IMR-90 (cell line): Measurements from ENCODE around the gene GHR. TPM values are rescaled to one million over a fixed set of nuclear protein-coding genes. Genes with fewer than 3 reads are reported as not detected.

Experiments
- ATAC-seq: fragments of 200-7000 bp; cut with Tn5 transposase; 2 replicates; pipeline ENCODE4 v1.9.1; 2020; ENCODE audit warnings: low read depth, mild to moderate bottlenecking, moderate library complexity
- BruUV-seq: library from RNA; stranded (reverse); fragments of 400-500 nt; replicated peaks from 2 replicates; lab custom pipeline; 2021; lab: Mats Ljungman, UMichigan
- CTCF ChIA-PET: fragments of 300-600 bp; formaldehyde crosslinking; extraction: SDS; loops from one replicate; lab custom pipeline; 2021; ENCODE audit warnings: antibody characterized with exemption; lab: Yijun Ruan, JAX
- POLR2A ChIA-PET: fragments of 300-600 bp; sonication (Branson Sonifier 250); formaldehyde crosslinking; loops from one replicate; lab custom pipeline; 2022; ENCODE audit warnings: antibody characterized with exemption; ENCODE audit not compliant: unreplicated experiment; lab: Charles Lee
- DNase-seq: peaks from one replicate; pipeline ENCODE4 v3.0.0; 2013
- H2AFZ ChIP-seq: replicated peaks from 2 replicates; pipeline ENCODE3; 2013; ENCODE audit warnings: low read length, mild to moderate bottlenecking; ENCODE audit not compliant: poor library complexity
- H2AK5ac ChIP-seq: 2 replicates; pipeline ENCODE4 v1.6.1; 2013; ENCODE audit warnings: low read depth, low read length, inconsistent platforms
- H2AK9ac ChIP-seq: replicated peaks from 2 replicates; pipeline ENCODE3; 2013; ENCODE audit warnings: mild to moderate bottlenecking, low read depth, low read length, moderate library complexity; ENCODE audit not compliant: poor library complexity
- H2BK120ac ChIP-seq: 2 replicates; pipeline ENCODE4 v1.6.1; 2013; ENCODE audit warnings: low read depth, low read length, inconsistent platforms
- H2BK15ac ChIP-seq: 3 replicates; pipeline ENCODE4 v1.6.1; 2013; ENCODE audit warnings: low read depth, low read length, inconsistent platforms
- H2BK20ac ChIP-seq: 2 replicates; pipeline ENCODE4 v1.6.1; 2013; ENCODE audit warnings: low read depth, mild to moderate bottlenecking, inconsistent platforms, low read length, moderate library complexity
- H2BK5ac ChIP-seq: 2 replicates; pipeline ENCODE4 v1.6.1; 2013; ENCODE audit warnings: mild to moderate bottlenecking, low read depth, low read length, inconsistent platforms; ENCODE audit not compliant: poor library complexity, severe bottlenecking
- H3K14ac ChIP-seq: replicated peaks from 2 replicates; pipeline ENCODE4 v1.6.1; 2013; ENCODE audit warnings: low read depth, low read length, inconsistent platforms
- H3K18ac ChIP-seq: 2 replicates; pipeline ENCODE4 v1.6.1; 2013; ENCODE audit warnings: low read depth, low read length, control low read depth
- H3K23ac ChIP-seq: 2 replicates; pipeline ENCODE4 v1.6.1; 2013; ENCODE audit warnings: low read depth, low read length, inconsistent platforms
- H3K27ac ChIP-seq: 2 replicates; pipeline ENCODE4 v1.5.1; 2013; ENCODE audit warnings: mild to moderate bottlenecking, control low read depth, low read length; ENCODE audit not compliant: insufficient read depth
- H3K27me3 ChIP-seq: 2 replicates; pipeline ENCODE4 v1.6.1; 2013; ENCODE audit warnings: low read length; ENCODE audit not compliant: control insufficient read depth, insufficient read depth
- H3K36me3 ChIP-seq: 2 replicates; pipeline ENCODE4 v1.6.1; 2013; ENCODE audit warnings: low read length, mixed read lengths; ENCODE audit not compliant: control insufficient read depth, insufficient read depth
- H3K4ac ChIP-seq: 2 replicates; pipeline ENCODE4 v1.6.1; 2013; ENCODE audit warnings: low read depth, low read length, inconsistent platforms
- H3K4me1 ChIP-seq: 2 replicates; pipeline ENCODE4 v1.6.1; 2013; ENCODE audit warnings: low read length, mixed read lengths; ENCODE audit not compliant: control insufficient read depth, insufficient read depth
- H3K4me2 ChIP-seq: 2 replicates; pipeline ENCODE4 v1.6.1; 2013; ENCODE audit warnings: low read depth, mild to moderate bottlenecking, control low read depth, low read length, moderate library complexity
- H3K4me3 ChIP-seq: 2 replicates; pipeline ENCODE4 v1.5.1; 2013; ENCODE audit warnings: low read depth, mild to moderate bottlenecking, control low read depth, low read length, moderate library complexity; ENCODE audit not compliant: insufficient read depth
- H3K56ac ChIP-seq: 2 replicates; pipeline ENCODE4 v1.6.1; 2013; ENCODE audit warnings: low read length, inconsistent platforms; ENCODE audit not compliant: insufficient read depth; ENCODE audit errors: extremely low read depth
- H3K79me1 ChIP-seq, 2 experiments: 2 replicates each; pipeline ENCODE4 v1.6.1; 2013; ENCODE audit warnings: low read length in 2 of 2, inconsistent platforms in 1 of 2, low read depth in 1 of 2
- H3K9ac ChIP-seq: 2 replicates; pipeline ENCODE4 v1.6.1; 2013; ENCODE audit warnings: low read depth, low read length, control low read depth
- H3K9me1 ChIP-seq: 2 replicates; pipeline ENCODE4 v1.6.1; 2013; ENCODE audit warnings: low read length, inconsistent platforms; ENCODE audit not compliant: insufficient read depth
- H3K9me3 ChIP-seq: 2 replicates; pipeline ENCODE4 v1.6.1; 2013; ENCODE audit warnings: low read length; ENCODE audit not compliant: control insufficient read depth, insufficient read depth
- H4K20me1 ChIP-seq: 2 replicates; pipeline ENCODE4 v1.6.1; 2013; ENCODE audit warnings: low read length, inconsistent platforms; ENCODE audit not compliant: insufficient read depth
- H4K5ac ChIP-seq: 2 replicates; pipeline ENCODE4 v1.6.1; 2013; ENCODE audit warnings: mild to moderate bottlenecking, low read depth, low read length, control low read depth
- H4K8ac ChIP-seq, 2 experiments: 2 replicates each; pipeline ENCODE4 v1.6.1; 2013; ENCODE audit warnings: low read depth in 2 of 2, low read length in 2 of 2, control low read depth in 1 of 2, inconsistent platforms in 1 of 2
- H4K91ac ChIP-seq: 2 replicates; pipeline ENCODE4 v1.6.1; 2013; ENCODE audit warnings: low read depth, low read length, inconsistent platforms; ENCODE audit not compliant: insufficient read depth
- CEBPB ChIP-seq: IDR thresholded peaks from 2 replicates; pipeline ENCODE4 v1.6.1; 2012; ENCODE audit warnings: low read depth, low read length, improper control_type of control experiment
- CHD1 ChIP-seq: IDR thresholded peaks from 2 replicates; pipeline ENCODE4 v1.6.1; 2012; ENCODE audit warnings: low read depth, low read length, improper control_type of control experiment
- CTCF ChIP-seq: conservative IDR thresholded peaks from 2 replicates; pipeline ENCODE4 v1.5.1; 2012; ENCODE audit warnings: mild to moderate bottlenecking, low read depth, low read length, improper control_type of control experiment
- ELK1 ChIP-seq: fragments of 150-350 bp; IDR thresholded peaks from 2 replicates; pipeline ENCODE4 v1.6.1; 2016; ENCODE audit warnings: low read depth, mild to moderate bottlenecking, low read length, moderate library complexity, borderline replicate concordance
- FOS ChIP-seq: fragments of 150-350 bp; IDR thresholded peaks from 2 replicates; pipeline ENCODE4 v1.6.1; 2016; ENCODE audit warnings: low read depth, low read length
- MAFK ChIP-seq: IDR thresholded peaks from 2 replicates; pipeline ENCODE4 v1.6.1; 2012; ENCODE audit warnings: low read depth, low read length, improper control_type of control experiment
- MAZ ChIP-seq: IDR thresholded peaks from 2 replicates; pipeline ENCODE4 v1.6.1; 2012; ENCODE audit warnings: low read depth, mild to moderate bottlenecking, low read length, improper control_type of control experiment, moderate library complexity, borderline replicate concordance
- MXI1 ChIP-seq: IDR thresholded peaks from 2 replicates; pipeline ENCODE4 v1.6.1; 2012; ENCODE audit warnings: low read depth, mild to moderate bottlenecking, low read length, moderate library complexity, borderline replicate concordance
- NFE2L2 ChIP-seq: fragments of 150-350 bp; IDR thresholded peaks from 2 replicates; pipeline ENCODE4 v1.6.1; 2016; ENCODE audit warnings: low read depth, mild to moderate bottlenecking, low read length
- POLR2A ChIP-seq: IDR thresholded peaks from 2 replicates; pipeline ENCODE4 v1.6.1; 2012; ENCODE audit warnings: mild to moderate bottlenecking, low read depth, low read length
- RAD21 ChIP-seq: IDR thresholded peaks from 2 replicates; pipeline ENCODE4 v1.6.1; 2012; ENCODE audit warnings: low read length, improper control_type of control experiment
- RCOR1 ChIP-seq: IDR thresholded peaks from 2 replicates; pipeline ENCODE4 v1.6.1; 2012; ENCODE audit warnings: mild to moderate bottlenecking, low read length, improper control_type of control experiment; ENCODE audit not compliant: insufficient replicate concordance
- RFX5 ChIP-seq: IDR thresholded peaks from 2 replicates; pipeline ENCODE4 v1.8.0; 2012; ENCODE audit warnings: low read depth, mild to moderate bottlenecking, low read length, moderate library complexity
- SMC3 ChIP-seq: fragments of 150-350 bp; IDR thresholded peaks from 2 replicates; pipeline ENCODE4 v1.6.1; 2016; ENCODE audit warnings: low read depth, mild to moderate bottlenecking, antibody characterized with exemption, low read length, moderate library complexity
- WGBS, 2 experiments: methylation state at CpG; one replicate each; pipeline versions ENCODE4 v1.1.5 to v1.1.7; 2013; ENCODE audit warnings: missing lambda C conversion rate in 2 of 2; ENCODE audit not compliant: insufficient read length in 1 of 2; ENCODE audit errors: extremely low coverage in 2 of 2; 5-methylcytosine and 5-hydroxymethylcytosine counted together
- dilution Hi-C: fragments of 300-500 bp; cut with HindIII; formaldehyde crosslinking; loops from one replicate; pipeline ENCODE4 v1.14.3; 2018; ENCODE audit warnings: low sequenced_read_pairs; ENCODE audit not compliant: unreplicated experiment
- in situ Hi-C: fragments of 300-500 bp; cut with MboI; formaldehyde crosslinking; loops from 3 replicates; pipeline ENCODE4 v1.14.3; 2019; ENCODE audit warnings: low sequenced_read_pairs, inconsistent platforms, mixed read lengths
- intact Hi-C: fragments of 100-400 bp; cut with micrococcal nuclease; formaldehyde crosslinking; loops from 2 replicates; pipeline ENCODE4 v1.10.0; 2022
- polyA plus RNA-seq, 3 experiments: library from polyadenylated mRNA; depleted of rRNA; stranded (reverse); fragments of >200 nt; gene quantifications; 2 replicates each; pipeline ENCODE4 v1.2.3, GENCODE V29; 2012; ENCODE audit warnings: low replicate concordance in 1 of 3
- total RNA-seq: library from RNA; depleted of rRNA; stranded (reverse); fragments of >200 nt; gene quantifications from 2 replicates; pipeline ENCODE4 v1.2.3, GENCODE V29; 2012

GHR gene
- total and polyA plus RNA-seq, 2 of the 4 experiments (the other 2 are of a cell fraction), result 0.36 to 1.1 TPM

- WGBS, 2 experiments, result no CpG with 5 or more reads among the region's 3 CpGs
- Histone ChIP-seq H4K91ac (no peak overlapping the region), H2AK5ac (no peak overlapping the region), H3K9me3 (no peaks in the 10 kb centered on the region), H3K4me1 (no peaks in the 10 kb centered on the region; the same call in 1 of the 2 replicates), H2BK5ac (no peak overlapping the region), H4K8ac (no peak overlapping the region), H3K18ac (no peak overlapping the region), H3K14ac (no peak overlapping the region), H2AFZ (no peak overlapping the region), H2AK9ac (no peak overlapping the region), H3K27me3 (no peaks in the 10 kb centered on the region), H4K20me1 (no peaks in the 10 kb centered on the region), H3K4me3 (no peak overlapping the region), H3K36me3 (no peaks in the 10 kb centered on the region), H3K79me1 (no peaks in the 10 kb centered on the region), H3K4me2 (no peak overlapping the region; the same call in 1 of the 2 replicates), H3K4ac (no peak overlapping the region), H3K9me1 (no peaks in the 10 kb centered on the region), H2BK15ac (no peak overlapping the region), H4K5ac (no peak overlapping the region), H2BK120ac (no peak overlapping the region), H3K23ac (no peak overlapping the region), H3K9ac (no peak overlapping the region), H2BK20ac (no peak overlapping the region), H3K56ac (no peak overlapping the region), H3K27ac (no peak overlapping the region)
- TF ChIP-seq CHD1, result no peak
- TF ChIP-seq SMC3, result no peak
- no peak for TF ChIP-seq ELK1
- TF ChIP-seq MAFK, result no peak
- TF ChIP-seq RFX5, result no peak
- no peak for TF ChIP-seq MAZ
- TF ChIP-seq RAD21, result no peak
- no peak for TF ChIP-seq CTCF
- no peak for TF ChIP-seq NFE2L2
- TF ChIP-seq MXI1, result no peak
- TF ChIP-seq CEBPB, result no peak
- no peak for TF ChIP-seq POLR2A
- no peak for TF ChIP-seq FOS
- TF ChIP-seq RCOR1, result no peak
- no peak for ATAC-seq
- dilution Hi-C loops (no loop called here), in situ Hi-C loops (no loop called here), intact Hi-C loops (no loop called here)
- ChIA-PET CTCF (no interaction called here), POLR2A (no interaction called here)
- no peak for DNase-seq
- no TSS peak for BruUV-seq
These were observed 198.0 kb downstream of the GHR start for GRCh38 chr5:42621242-42621641.
